ENCODE results near the gene AOPEP. TPM values are rescaled to one million over a fixed set of nuclear protein-coding genes. Genes with fewer than 3 reads are reported as not detected.

Gene AOPEP
- polyA plus RNA-seq, 2 of the 4 experiments (the other 2 are of a cell fraction), result 226 to 266 TPM

DNA sequence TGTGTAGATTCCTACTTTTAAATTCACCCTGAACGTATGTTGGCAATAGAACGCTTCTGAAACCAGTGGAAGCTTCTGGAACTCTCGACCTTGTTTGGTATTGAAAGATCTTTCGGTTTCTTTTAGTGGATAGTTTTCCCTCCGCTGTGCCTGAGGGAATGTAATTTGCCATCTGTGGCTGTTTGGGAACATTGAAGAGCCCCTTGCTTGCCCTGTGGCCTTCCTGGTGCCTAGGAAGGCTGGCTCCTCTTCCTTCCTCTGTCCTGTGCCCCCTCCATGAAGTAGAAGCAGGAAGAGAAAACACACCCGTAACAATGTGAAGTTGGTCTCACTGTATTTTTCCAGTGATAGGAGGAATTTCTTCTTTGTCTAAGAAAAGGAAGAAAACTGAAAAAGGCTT is 274.3 kb downstream of the AOPEP start:
- H3K4me2 ChIP-seq, result no peak overlapping the region
- no peak for DNase-seq (ENCODE audit: low read depth in 1 of 2, low spot score in 1 of 2)
- H3K4me1 ChIP-seq, result peaks cover 57% of the 10 kb centered on the region
- peak overlapping the region; percentile 99 to 100 for H3K27ac ChIP-seq
- TF ChIP-seq TFCP2L1 (CRISPR knock-in tag; IDR thresholded peaks at IDR 0.05), result no peak
- TF ChIP-seq ZFP36 (IDR thresholded peaks at IDR 0.05; ENCODE audit: borderline replicate concordance, partially characterized antibody), result no peak
- TF ChIP-seq POLR2AphosphoS2 (conservative IDR thresholded peaks at IDR 0.05; ENCODE audit: low read length), result no peak
- no peak for TF ChIP-seq JUN (IDR thresholded peaks at IDR 0.05)
- TF ChIP-seq, protein P1, sequence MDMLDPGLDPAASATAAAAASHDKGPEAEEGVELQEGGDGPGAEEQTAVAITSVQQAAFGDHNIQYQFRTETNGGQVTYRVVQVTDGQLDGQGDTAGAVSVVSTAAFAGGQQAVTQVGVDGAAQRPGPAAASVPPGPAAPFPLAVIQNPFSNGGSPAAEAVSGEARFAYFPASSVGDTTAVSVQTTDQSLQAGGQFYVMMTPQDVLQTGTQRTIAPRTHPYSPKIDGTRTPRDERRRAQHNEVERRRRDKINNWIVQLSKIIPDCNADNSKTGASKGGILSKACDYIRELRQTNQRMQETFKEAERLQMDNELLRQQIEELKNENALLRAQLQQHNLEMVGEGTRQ (IDR thresholded peaks at IDR 0.05), result no peak
- TF ChIP-seq, protein P2, sequence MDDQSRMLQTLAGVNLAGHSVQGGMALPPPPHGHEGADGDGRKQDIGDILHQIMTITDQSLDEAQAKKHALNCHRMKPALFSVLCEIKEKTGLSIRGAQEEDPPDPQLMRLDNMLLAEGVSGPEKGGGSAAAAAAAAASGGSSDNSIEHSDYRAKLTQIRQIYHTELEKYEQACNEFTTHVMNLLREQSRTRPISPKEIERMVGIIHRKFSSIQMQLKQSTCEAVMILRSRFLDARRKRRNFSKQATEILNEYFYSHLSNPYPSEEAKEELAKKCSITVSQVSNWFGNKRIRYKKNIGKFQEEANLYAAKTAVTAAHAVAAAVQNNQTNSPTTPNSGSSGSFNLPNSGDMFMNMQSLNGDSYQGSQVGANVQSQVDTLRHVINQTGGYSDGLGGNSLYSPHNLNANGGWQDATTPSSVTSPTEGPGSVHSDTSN (IDR thresholded peaks at IDR 0.05), result no peak
- no peak for TF ChIP-seq SMC3 (IDR thresholded peaks at IDR 0.05)
- TF ChIP-seq POLR2A (IDR thresholded peaks at IDR 0.05; ENCODE audit: low read length), result no peak
- TF ChIP-seq FOSL2 (IDR thresholded peaks at IDR 0.05), result no peak
- no peak for TF ChIP-seq FOSL2 (CRISPR knock-in tag; IDR thresholded peaks at IDR 0.05)
- TF ChIP-seq TP53 (CRISPR knock-in tag; IDR thresholded peaks at IDR 0.05), result no peak
- no peak for TF ChIP-seq MAFK (IDR thresholded peaks at IDR 0.05; ENCODE audit: partially characterized antibody)
- TF ChIP-seq, protein P3, sequence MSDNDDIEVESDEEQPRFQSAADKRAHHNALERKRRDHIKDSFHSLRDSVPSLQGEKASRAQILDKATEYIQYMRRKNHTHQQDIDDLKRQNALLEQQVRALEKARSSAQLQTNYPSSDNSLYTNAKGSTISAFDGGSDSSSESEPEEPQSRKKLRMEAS (IDR thresholded peaks at IDR 0.05), result no peak
- no peak for TF ChIP-seq NFE2L2 (conservative IDR thresholded peaks at IDR 0.05; ENCODE audit: low read length)
- TF ChIP-seq, protein P4, sequence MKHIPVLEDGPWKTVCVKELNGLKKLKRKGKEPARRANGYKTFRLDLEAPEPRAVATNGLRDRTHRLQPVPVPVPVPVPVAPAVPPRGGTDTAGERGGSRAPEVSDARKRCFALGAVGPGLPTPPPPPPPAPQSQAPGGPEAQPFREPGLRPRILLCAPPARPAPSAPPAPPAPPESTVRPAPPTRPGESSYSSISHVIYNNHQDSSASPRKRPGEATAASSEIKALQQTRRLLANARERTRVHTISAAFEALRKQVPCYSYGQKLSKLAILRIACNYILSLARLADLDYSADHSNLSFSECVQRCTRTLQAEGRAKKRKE (CRISPR knock-in tag; IDR thresholded peaks at IDR 0.05; ENCODE audit: low read depth), result no peak
- no peak for TF ChIP-seq RAD21 (conservative IDR thresholded peaks at IDR 0.05 in 1 of 2, IDR thresholded peaks at IDR 0.05 in 1 of 2)
- ChIA-PET CTCF (no interaction called here), POLR2A (interaction anchor here (1.9 kb wide), 1 partner anchor 81 kb away, joined by 5 read pairs; no protein-coding TSS in a partner anchor)
- H3K4me3 ChIP-seq, result no peak overlapping the region
- WGBS (ENCODE audit: missing lambda C conversion rate), result 95% methylated on average over 6 of the region's 6 CpGs
- FAIRE-seq, result no peak
- ATAC-seq, result no peak
- H3K9me3 ChIP-seq, result no peaks in the 10 kb centered on the region

DNA sequence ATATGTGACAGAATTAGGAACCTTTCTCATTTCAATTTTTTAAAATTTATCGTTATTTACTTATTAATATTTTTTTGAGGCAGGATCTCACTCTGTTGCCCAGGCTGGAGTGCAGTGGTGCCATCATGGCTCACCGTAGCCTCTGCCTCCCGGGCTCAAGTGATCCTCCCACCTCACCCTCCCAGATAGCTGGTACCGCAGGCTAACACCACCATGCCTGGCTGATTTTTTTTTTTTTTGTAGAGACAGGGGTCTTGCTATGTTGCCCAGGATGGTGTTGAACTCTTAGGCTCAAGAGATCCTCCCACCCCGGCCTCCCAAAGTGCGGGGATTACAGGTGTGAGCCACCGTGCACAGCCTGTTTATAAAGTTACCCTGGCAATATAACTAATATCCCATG is 275.2 kb downstream of the AOPEP start:
- Histone ChIP-seq H3K4me3 (no peak overlapping the region), H3K27ac (peak overlapping the region; percentile 99 to 100), H3K9me3 (no peaks in the 10 kb centered on the region), H3K4me1 (peaks cover 48% of the 10 kb centered on the region), H3K4me2 (no peak overlapping the region)
- no peak for ATAC-seq
- no peak for FAIRE-seq
- ChIA-PET CTCF (interaction anchor here (0.8 to 2.2 kb wide), 2 partner anchors 48 to 91 kb away, joined by 4 to 5 read pairs; no protein-coding TSS in a partner anchor), POLR2A (interaction anchor here (1.9 kb wide), 1 partner anchor 82 kb away, joined by 5 read pairs; no protein-coding TSS in a partner anchor)
- no peak for DNase-seq (ENCODE audit: low read depth in 1 of 2, low spot score in 1 of 2)
- WGBS (ENCODE audit: missing lambda C conversion rate), result 90% methylated on average over 7 of the region's 7 CpGs
- TF ChIP-seq, protein P5, sequence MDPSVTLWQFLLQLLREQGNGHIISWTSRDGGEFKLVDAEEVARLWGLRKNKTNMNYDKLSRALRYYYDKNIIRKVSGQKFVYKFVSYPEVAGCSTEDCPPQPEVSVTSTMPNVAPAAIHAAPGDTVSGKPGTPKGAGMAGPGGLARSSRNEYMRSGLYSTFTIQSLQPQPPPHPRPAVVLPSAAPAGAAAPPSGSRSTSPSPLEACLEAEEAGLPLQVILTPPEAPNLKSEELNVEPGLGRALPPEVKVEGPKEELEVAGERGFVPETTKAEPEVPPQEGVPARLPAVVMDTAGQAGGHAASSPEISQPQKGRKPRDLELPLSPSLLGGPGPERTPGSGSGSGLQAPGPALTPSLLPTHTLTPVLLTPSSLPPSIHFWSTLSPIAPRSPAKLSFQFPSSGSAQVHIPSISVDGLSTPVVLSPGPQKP (IDR thresholded peaks at IDR 0.05; ENCODE audit: low read depth, low read length), result no peak
- TF ChIP-seq RNF2 (IDR thresholded peaks at IDR 0.05; ENCODE audit: borderline replicate concordance, low read depth) (no peak), HOXA7 (CRISPR knock-in tag; IDR thresholded peaks at IDR 0.05) (no peak), SMC3 (IDR thresholded peaks at IDR 0.05) (no peak), ZFP36 (IDR thresholded peaks at IDR 0.05; ENCODE audit: borderline replicate concordance, partially characterized antibody) (no peak), MAZ (IDR thresholded peaks at IDR 0.05; ENCODE audit: borderline replicate concordance, low read depth, low read length) (no peak), JUN (IDR thresholded peaks at IDR 0.05) (no peak), BHLHE40 (IDR thresholded peaks at IDR 0.05; ENCODE audit: low read depth, low read length) (no peak), RFX5 (IDR thresholded peaks at IDR 0.05) (no peak), GATA3 (IDR thresholded peaks at IDR 0.05; ENCODE audit: borderline replicate concordance) (no peak), MAFK (IDR thresholded peaks at IDR 0.05; ENCODE audit: partially characterized antibody) (no peak), FOSB (CRISPR knock-in tag; IDR thresholded peaks at IDR 0.05) (no peak)
